ENCODE data around the gene ZNF804A.

ZNF804A gene

DNA sequence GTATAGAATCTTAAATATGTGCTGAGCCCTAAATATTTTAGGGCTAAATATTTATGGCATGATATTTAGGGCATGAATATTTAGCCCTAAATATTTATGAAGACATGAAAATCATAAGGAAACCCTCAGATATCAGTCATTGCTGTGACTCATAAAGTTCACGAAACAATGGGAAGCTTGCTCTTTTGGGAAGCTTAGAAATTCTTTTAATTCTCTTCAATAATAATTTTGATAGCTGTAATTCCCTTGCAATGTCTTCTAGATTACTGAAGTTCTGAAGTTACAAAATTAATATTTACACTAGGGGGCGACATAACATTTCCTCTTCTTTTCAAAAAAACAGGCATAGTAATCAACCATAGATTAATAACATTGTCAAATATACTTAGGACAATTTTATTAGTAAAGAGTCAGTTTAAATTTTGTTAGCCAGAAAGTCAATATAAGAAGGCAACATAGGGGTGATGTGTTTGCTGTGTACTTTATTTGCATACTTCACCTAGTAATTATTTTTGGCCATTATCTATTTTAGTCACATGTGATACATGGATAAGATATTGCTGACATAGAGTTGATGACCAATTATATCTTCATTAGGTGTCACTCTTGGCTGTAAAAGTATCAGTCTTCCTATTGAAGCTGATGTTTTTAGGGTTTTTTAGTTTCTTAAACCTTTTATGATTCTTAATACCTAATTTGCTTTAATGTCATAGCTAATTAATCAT is 13.2 kb downstream of the ZNF804A start:
- DNase-seq, result no peak

DNA sequence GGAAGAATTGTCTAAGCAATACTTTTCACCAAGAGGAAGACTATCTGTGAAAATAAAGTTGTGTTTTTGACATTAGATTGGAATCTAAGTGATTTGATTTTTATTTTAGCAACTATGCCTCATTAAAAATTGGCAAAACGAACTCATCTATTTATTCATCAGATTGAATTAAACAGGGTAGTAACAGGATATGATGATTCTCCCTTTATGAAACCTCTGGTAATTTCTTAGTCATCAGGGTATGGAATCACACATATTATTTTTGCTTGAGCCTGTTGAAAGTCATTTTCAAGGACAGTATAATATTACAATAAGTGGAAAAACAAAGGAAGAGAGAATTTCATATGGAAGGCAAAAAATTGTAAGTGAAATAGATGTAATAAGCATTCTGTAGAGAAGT is 22.0 kb downstream of the ZNF804A start:
- no peak for DNase-seq

DNA sequence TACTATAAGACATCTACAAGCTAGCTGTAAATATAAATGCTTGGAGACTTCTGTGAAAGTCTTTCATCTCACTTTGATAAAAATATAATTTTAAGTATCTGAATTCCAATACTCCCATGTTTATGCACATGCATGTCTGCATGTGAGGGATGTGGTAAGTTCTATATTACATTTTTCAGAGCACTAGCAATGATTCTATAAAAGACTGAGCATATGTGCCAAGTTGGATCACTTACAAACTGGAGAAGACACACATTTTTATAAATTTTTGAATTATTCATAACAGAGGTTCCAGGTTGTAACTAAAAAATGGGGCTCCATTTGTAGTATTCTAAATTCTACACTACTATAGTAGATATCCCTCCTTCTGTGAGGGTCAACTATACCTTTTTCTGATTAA is 26.0 kb downstream of the ZNF804A start:
- DNase-seq, result no peak

DNA sequence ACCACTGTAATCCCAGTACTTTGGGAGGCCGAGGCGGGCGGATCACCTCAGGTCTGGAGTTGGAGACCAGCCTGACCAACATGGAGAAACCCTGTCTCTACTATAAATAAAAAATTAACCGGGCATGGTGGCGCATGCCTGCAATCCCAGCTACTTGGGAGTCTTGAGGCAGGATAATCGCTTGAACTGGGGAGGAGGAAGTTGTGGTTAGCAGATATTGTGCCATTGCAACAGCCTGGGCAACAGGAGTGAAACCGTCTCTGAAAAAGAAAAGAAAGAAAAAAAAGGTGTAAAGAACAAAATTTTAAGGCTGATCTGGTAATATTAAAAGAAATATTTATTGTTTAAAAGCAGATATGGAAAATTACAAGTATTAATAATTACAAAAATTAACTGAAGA is 29.7 kb downstream of the ZNF804A start:
- DNase-seq, result no peak

DNA sequence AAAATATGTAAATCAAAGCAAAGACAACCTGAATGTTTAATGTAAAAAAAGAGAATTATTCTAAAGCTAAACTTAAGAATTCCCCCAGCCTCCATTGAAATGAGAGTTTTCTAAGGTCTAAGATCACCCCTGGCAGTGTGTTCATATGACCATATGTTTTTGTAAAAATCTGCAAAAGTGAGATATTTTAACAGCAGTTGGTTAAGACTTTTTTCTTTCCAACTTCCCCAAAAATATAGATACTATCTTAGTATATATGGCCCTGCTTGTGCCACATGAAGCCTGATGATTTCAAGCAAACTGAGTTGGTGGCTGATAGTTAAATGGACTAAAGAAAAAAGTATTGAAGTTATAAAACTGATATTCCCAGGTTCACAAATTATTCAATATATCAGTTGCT is 35.4 kb downstream of the ZNF804A start:
- no peak for DNase-seq

DNA sequence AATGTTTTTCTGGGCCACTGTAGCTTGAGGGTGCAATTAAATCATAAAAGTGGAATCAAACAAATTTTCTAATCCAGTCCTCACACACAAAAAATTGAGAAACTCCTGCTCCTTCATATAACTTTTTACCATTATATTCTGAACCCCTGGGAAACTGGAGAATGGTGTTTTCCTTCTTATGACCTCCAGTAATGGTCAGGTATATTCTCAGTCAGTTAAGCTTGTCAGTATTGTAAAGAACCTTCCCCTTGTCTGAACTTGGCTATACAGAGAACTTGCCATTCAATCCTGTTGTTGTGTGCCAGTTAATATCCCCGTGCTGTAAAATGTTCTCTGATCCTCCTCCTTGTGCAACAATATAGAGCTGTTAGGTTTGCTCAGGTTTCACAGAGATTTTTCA is 39.5 kb downstream of the ZNF804A start:
- DNase-seq, result no peak

DNA sequence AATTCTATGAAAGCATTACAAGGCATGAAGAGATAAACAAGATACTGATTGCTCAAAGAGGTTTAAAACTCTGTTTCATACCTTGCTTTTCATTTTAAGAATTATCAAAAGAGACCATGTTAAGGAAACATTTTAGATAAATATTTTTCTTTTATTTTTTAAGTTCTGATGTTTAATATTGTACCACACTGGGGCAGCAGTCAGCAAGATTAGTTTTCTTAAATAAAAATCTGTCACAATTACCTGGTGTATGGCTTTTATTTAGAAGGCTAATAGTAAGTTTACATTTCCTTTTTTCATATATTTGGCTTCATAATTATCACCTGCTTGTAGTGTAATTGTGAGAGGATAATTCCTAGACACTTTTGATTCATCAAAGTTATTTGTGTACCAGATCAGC is 46.4 kb downstream of the ZNF804A start:
- no peak for DNase-seq

DNA sequence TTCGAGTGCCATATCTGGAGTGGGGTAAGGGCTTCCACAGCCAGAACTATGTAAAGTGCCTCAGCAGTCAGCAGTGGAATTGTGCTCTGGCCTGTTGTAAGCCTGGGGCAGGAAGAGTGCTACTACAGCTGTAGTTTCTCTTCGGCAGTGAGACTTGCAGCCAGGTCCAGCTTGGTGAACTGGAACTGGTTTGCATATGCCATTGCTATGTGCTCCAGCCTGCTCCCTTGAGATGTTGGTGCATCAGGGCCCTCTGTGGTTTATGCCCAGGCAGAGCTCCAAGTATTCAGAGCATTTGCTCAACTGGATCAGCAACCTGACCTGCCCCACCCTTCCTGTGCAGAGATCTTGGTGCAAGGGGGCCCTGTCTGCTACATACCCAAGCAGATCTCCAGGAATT is 47.8 kb downstream of the ZNF804A start:
- no peak for DNase-seq

DNA sequence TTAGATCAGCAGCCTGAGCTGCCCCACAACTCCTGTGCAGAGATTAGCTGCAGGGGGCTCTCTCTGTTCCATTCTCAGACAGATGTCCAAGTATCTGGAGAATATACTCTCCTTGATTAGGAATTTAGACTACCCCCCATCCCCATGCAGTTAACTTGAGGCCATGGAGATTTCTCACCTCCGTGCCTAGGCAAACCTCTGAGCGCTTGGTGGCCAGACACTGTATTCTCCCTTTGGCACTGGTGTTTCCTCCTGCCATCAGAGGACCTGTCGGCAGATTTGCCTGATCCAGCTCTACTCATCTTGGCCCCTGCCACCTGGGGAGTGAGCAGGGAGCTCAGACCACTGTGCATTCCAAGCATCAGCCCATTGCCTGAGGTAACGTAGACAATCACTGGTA is 48.3 kb downstream of the ZNF804A start:
- no peak for DNase-seq

DNA sequence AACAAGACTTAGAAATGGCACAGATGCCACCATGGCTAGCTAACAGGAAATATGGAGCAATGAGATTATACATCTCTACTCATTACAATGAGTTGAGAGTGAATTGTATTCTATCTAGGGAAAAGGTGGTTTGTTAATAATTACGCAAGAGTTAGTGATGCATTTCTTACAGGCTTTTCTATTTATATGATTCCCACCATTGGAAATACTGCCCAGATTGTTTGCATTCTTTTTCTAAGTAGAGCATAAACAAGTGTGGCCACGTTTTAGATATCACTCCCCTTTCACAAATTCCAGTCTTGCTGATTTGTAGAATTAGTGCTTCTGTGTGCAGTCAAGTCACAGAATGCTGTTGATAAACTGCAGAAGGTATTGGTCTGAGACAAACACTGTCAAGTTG is 56.6 kb downstream of the ZNF804A start:
- DNase-seq, result no peak

DNA sequence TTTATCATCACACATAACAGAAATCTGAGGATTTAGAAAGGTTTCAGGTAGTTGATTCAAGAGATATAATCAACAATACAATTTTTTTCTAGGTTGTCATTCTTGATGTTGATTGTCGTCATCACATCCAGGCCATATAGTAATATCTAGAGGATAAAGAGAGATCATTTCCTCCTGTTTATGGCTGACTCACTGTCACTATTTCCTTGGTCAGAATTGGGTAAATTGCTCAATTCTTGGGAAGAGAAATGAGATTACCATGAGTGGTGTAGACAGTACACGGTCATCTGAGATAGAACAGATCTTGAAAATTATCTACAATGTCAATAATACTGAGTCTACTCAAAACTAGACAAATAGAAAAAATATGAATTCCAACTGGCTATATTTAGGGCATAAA is 78.8 kb downstream of the ZNF804A start:
- no peak for DNase-seq

DNA sequence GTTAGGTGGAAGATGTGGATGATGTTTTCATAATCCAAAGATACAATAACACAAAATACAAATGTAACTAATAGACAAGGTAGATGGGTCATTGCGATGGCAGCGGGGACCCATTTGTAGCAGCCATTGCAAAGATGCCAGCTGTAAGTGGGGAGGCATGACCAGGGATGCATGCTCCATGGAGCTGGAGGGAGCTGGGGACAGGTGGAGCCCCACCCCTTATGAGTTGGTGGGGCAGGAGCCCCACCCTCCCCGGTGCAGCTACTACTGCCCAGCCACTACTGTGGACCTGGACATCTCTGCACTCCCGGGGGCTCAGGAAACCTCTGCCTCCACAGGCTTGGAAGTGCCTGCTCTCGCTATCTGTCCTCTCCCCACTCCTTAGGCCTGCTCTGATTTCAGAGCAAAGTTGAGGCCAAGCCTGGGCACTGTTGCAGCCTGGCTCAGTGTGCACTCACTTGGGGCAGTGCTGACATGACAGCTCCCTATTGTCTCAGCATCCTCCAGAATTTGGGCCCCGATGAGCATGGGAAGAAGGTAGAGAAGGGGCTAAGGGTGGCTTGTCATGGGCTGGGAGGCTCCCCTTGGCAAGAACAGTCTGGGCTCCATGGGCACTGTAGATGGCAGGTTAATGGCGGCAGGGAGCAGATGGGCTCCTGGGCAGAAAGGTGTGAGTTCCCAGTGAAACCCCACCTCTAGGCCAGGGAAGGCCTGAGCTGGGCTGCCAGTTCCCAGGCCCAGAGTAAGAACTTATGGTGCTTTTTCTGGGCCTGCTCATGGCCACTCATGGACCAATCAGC is 81.1 kb downstream of the ZNF804A start:
- no peak for DNase-seq

DNA sequence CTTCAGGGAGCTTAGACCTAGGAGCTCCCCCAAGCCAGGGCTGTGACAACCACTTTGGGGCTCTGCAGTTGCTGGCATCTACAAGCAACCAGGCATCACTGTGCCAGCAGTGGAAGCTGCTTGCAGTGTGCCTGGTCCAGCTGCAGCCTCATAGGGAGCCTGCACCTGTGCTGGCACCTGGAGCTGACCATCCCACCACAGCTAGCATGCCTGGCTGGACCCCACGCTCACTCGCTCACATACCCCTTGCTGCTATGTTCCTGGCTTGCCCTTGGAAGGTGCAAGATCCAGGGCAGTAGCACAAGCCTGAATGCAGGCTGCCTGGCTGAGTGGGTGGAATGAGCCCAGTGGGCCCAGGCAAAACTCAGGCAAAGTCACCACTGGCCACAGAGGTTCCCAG is 82.5 kb downstream of the ZNF804A start:
- DNase-seq, result no peak

DNA sequence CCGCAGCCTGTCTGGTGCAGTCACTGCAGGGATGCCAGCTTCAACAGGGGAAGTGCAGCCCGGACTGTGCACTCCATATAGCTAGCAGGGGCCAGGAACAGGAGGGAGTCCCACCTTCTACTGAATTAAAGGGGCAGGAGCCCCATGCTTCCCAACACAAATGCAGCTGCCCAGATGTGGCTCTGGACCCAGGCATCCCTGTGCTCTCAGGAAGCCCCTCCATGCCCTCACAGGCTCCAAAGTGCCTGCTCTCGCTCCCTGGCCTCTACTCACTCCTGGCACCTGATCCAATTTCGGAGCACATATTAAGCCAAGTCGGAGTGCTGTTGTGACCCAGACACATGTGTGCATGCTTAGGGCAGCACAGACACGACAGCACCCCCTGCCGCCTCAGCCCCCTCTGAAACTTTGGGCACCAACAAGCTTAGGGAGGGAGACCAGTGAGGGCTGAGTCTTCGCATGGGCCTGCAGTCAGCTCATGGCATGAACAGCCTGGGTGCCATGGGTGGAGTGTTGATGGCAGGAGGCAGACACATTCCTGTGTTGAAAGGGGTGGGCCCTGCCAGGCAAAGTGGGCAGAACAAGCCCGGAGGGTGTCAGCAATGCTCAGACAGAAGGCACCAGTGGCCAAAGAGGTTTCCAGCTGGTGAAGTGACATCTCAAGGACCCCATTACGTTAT is 83.5 kb downstream of the ZNF804A start:
- no peak for DNase-seq

DNA sequence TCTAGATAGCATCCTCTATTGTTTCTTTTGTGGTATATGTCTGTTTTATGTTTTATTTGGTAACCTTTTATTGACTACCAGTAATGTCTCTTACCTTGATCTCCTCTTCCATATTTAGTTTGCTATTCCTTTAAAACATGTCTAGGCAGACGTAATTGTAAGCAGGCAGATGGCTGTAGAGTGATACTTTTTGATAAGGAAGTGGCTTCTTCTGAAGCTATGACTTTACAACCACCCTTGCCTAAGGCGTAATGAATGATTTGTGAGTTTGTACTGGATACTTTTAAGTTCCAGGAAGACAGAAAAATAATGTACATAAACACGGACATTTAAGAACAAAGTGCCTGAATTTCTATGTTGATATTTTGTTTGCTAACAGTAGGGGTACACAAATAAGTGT is 85.6 kb downstream of the ZNF804A start:
- DNase-seq, result no peak

DNA sequence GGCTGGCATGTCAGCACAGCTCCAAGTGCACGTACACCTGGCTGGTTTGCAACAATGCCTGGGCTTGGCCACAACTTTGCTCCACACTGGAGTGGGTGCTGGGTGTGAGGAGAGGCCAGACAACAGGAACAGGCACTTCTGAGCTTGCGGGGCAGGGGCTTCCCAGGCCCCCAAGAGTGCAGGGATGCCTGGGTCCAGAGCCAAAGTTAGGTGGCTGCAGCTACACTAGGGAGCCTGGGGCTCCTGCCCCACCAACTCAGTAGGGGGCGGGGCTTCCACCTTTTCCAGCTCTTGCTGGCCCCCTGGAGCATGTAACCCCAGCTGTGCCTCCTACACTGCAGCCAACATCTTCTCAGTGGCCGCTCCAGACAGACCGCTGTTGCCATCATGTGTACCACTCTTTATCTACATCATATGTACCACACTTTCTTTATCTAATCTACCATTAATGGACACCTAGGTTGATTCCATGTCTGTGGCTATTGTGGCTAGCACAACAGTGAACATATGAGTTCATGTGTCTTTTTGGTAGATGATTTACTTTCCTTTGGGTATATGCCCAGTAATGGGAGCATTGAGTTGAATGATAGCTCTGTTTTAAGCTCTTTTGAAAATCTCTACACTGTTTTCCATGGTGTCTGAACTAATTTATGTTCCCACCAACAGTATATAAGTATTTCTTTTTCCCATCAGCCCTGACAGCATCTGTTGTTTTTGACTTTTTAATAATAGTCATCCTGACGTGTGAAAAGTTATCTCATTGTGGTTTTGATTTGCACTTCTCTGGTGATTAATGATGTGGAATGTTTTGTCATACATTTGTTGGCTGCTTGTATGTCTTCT is 87.9 kb downstream of the ZNF804A start:
- DNase-seq, result no peak

DNA sequence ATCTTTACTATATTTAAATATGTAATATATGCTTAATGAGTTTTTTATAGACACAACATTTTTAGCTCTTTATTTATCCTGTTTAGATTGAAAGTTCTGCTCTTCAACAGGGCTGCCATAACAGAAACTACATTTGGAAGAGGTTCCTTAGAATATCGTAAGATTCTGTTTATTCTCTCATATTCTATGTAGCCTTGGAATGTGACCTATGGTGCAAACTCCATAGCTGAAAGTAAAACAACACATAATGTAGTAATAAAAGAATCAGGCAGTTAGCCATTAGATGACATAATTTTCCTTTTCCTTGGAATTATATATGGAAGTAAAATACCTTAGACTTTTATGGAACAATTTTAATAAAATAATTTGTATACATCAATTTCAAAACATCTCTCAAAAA is 91.3 kb downstream of the ZNF804A start:
- DNase-seq, result no peak

DNA sequence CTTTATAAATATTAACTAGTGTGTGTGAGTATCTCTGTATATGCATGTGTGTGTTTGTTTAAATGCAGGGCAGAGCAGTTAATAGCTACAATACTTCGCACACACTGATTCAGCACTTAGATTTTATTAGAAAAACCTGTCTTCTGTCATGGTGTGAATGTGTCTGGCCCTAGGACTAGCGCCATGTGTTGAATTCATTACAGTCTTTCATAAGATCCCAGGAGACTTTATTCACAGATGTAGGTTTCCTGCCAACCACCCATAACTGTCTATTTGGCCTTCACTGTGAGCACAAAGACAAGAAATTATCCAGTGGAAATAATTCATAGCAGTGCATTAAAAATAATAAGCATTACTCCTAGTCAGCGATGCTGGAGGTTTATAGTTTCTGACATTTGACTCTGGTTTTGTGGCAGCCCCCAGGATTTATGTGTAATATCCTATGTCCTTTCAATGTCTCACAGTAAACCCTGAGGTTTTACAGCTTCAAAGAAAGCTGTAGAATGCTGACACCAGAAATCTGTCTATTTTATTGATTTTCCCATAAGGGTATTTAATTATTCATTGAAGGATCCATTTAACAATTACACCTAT is 93.9 kb downstream of the ZNF804A start:
- DNase-seq, result no peak

DNA sequence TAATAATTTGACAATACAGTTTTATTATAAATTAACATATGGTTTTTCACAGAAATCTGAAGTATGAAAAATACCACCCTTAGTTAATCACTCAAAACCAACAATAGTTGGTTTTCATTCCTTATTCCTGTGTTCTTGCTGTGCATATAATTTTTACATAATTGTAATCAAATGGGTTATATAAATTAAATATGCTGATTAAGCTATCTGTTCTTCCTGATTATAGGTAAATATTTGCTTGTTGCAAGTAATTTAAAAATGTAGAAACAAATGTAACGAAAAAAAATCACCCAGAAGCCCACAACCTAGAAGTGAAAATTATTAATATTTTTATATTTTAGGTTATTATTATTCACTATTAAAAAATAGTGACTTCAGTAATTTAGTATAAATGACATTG is 98.3 kb downstream of the ZNF804A start:
- no peak for DNase-seq

DNA sequence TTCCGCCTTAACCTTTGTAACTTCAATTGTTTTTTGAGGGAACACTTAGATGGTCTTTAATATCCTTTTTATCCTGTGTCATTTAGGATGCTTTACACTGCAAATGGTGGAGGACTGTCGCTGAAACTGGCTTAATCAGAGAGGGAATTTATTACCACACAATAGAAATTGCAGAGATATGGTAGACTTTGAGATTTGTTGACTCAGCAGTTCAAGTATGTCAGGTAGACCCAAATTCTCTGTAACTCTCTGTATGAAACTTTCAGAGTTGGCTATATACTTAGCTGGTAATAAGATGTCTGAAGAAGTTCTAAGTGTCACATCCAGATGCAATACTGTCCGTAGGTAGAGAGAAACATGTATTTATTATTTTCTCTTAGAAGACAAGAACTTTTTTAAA is 100.1 kb downstream of the ZNF804A start:
- DNase-seq, result no peak

DNA sequence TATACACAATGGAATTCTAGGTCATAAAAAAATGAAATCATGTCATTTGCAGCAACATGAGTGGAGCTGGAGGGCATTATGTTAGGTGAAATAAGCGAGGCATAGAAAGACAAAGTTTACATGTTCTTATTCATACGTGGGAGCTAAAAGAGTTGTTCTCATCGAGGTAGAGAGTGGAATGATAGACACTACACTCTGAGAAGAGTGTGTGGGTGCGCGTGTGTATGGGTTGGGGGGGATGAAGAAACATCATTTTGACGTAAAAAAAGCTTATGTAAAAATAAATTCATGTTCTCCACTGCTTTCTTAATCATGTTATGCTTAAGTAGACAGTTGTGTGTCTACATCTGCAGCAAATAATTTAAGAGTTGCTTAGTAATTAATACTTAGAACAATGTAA is 123.6 kb downstream of the ZNF804A start:
- no peak for DNase-seq

DNA sequence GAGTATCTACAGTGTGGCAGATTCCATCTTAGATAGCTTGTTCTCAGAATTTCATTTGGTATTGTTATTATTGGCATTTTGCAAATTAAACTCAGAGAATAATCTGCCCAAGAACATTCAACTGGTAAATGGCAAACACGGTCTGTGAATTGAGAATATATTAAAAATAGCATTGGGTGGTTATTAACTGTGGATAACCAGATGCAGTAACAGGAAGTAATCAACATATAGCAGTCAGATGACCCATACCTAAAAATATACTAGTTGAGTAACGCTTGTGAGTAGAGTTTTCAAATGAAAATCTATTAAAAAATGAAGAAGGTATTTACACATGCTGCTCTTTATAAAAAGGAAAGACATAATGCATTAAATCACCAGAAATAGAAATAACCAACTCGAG is 129.5 kb downstream of the ZNF804A start:
- DNase-seq, result no peak

DNA sequence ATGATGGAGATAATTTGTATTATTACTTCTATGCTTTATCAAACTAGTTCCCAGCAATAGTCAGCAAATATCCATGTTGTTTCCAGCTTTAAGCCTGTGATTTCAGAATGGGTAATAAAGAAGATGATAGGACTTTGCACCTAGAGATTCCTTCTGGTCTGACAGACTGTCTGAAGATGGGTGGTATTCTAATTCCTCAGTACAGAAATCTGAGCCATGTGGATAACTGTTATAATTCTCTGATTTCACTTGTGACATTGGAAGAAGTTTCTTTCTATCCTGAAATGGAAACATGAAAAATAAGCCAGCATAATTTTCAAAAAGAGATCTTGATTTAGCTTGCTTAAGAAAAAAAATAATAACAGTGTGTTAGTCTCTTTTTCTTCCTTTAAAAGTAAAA is 130.1 kb downstream of the ZNF804A start:
- DNase-seq, result no peak

All from cerebellar nuclear complex (tissue), 1 donor.